ENCODE data around the gene SLC22A1.

Gene SLC22A1

GRCh38 chr6:160127270-160128124 lies 5.9 kb downstream of the SLC22A1 start:
- DNase-seq (ENCODE audit: low spot score): no peak
- in situ Hi-C loops (cut with MboI; ENCODE audit: low pct_unique_long_range_greater_than_20kb, low sequenced_read_pairs, unreplicated experiment): no loop called here
- TF ChIP-seq CTCF (IDR thresholded peaks at IDR 0.05; ENCODE audit: extremely low read depth, insufficient read depth, missing control alignments): no peak

GRCh38 chr6:160128125-160128683 lies 6.6 kb downstream of the SLC22A1 start:
- in situ Hi-C loops (cut with MboI; ENCODE audit: low pct_unique_long_range_greater_than_20kb, low sequenced_read_pairs, unreplicated experiment): no loop called here
- DNase-seq (ENCODE audit: low spot score): no peak
- TF ChIP-seq CTCF (IDR thresholded peaks at IDR 0.05; ENCODE audit: extremely low read depth, insufficient read depth, missing control alignments): no peak

GRCh38 chr6:160128879-160129516 lies 7.4 kb downstream of the SLC22A1 start:
- DNase-seq (ENCODE audit: low spot score): no peak
- in situ Hi-C loops (cut with MboI; ENCODE audit: low pct_unique_long_range_greater_than_20kb, low sequenced_read_pairs, unreplicated experiment): no loop called here
- no peak for TF ChIP-seq CTCF (IDR thresholded peaks at IDR 0.05; ENCODE audit: extremely low read depth, insufficient read depth, missing control alignments)

GRCh38 chr6:160129881-160130615 lies 8.4 kb downstream of the SLC22A1 start:
- peak; percentile 13 for DNase-seq (ENCODE audit: low spot score)
- TF ChIP-seq CTCF (IDR thresholded peaks at IDR 0.05; ENCODE audit: extremely low read depth, insufficient read depth, missing control alignments): no peak
- in situ Hi-C loops (cut with MboI; ENCODE audit: low pct_unique_long_range_greater_than_20kb, low sequenced_read_pairs, unreplicated experiment): no loop called here

- in situ Hi-C loops (cut with MboI; ENCODE audit: low pct_unique_long_range_greater_than_20kb, low sequenced_read_pairs, unreplicated experiment): no loop called here
- DNase-seq (ENCODE audit: low spot score): peak; percentile 5
- no peak for TF ChIP-seq CTCF (IDR thresholded peaks at IDR 0.05; ENCODE audit: extremely low read depth, insufficient read depth, missing control alignments)
These were observed 9.3 kb downstream of the SLC22A1 start for GRCh38 chr6:160130729-160131484.

Data from GM13977 (cell line).